GM18867 (cell line): ENCODE results near the gene CDH26.

Experiments
- ATAC-seq: cut with Tn5 transposase; IDR thresholded peaks from one replicate; pipeline ENCODE4 v1.9.1; 2021; ENCODE audit warnings: mild to moderate bottlenecking, moderate library complexity; ENCODE audit not compliant: unreplicated experiment

CDH26 gene

DNA sequence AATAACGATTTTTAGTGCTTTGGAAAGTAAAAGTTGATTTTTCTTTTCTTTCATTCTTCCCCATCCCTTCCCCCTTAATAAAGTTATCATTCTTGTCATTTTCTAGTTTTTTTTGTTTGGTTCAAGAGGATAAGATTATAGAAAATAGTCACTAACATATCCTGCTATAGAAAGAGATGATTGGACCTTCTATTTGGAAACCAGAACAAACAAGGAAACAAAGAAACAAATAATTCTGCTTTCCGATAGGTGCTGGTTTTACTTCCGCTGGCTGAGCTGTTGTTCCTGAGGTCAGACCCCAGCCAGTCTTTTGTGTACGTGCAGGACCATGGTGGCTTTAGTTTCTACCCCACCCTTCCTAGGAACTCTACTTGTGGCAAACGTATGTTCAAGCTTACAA, at the start of gene CDH26:
Gene CDH26 (plus strand): TSS at position 301 of the 400 bp plus-strand sequence. CDS start 304 bp downstream, outside the sequence.
- no peak for ATAC-seq

DNA sequence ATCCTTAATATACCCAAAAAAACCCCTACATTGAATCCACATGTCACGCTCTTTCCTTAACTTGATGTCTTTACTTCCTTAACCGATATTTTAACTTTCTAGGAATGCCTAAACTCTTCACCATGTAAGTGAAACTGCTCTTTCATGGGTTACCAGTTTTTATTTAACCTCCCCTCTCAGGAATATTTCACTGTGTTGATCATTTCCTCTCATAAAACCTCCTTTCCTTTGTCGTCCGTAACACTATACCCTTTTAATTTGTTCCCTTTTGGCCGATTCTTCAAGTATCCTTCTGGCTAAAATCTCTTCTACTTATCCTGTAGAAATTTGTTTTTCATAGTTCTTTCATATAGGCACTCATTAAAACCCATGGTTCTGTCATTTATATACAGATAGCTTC, 49.4 kb upstream of the CDH26 start:
- no peak for ATAC-seq

DNA sequence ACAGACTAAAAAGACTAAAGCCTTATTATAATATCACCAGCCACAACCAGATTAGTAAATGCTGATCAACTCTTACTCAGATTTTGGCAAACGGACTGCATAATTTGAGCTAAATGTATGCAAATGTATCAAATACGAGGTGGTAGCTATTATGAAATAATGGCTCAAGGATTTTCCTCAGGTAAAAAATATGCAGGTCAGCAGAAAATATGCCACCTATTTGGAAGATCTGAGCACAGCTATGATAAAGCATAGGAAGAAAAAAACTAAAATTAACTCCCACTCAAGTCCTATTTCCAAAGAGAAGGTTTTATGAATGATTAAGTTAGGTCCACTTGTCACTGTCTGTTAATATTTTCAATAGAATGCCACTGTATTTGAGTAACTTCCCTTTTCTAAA, 47.2 kb upstream of the CDH26 start:
- no peak for ATAC-seq

DNA sequence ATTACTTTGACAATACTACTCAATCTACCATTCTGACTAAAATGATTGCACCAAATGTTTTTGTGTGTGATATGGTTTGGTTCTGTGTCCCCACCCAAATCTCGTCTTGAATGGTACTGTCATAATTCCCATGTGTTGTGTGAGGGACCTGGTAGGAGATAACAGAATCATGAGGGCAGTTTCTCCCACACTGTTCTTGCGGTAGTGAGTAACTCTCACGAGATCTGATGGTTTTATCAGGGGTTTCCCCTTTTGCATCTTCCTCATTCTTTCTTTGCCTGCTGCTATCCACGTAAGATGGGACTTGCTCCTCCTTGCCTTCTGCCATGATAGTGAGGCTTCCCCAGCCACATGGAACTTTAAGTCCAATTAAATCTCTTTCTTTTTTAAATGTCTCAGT, 45.6 kb upstream of the CDH26 start:
- ATAC-seq, result no peak

DNA sequence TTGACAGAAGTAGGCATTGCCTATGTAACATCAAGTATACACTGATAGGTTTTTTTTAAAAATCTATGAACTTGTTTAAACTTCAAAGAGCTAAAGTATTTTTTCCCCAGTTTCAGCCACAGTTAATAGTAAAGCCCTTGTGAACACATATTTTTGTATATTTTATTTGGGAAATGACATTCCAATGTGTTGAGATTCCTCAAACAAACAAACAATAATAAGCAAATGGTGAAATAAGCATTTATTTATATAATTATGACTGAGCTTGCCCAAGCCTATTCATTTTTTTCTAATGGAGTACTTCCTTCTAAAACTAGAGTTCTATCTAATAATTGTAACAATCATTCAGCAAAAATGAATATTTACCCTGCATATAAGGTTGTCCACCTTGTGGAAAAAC, 37.3 kb upstream of the CDH26 start:
- ATAC-seq, result no peak

DNA sequence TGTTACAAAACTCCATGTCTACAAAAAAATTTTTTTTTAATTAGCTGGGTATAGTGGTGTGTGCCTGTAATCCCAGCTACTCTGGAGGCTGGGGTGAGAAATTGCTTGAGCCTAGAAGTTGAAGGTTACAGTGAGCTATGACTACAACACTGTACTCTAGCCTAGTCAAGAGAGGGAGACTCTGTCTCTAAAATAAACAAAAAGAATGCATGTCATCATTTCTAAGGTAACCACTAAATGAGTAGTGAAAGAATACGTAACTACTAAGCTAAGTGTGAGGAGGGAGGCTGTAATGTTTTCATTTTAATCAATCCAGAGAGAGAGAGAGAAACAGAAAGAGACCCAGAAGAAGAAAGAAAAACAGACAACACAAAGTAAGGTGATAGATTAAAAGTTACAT, 34.7 kb upstream of the CDH26 start:
- ATAC-seq, result no peak

DNA sequence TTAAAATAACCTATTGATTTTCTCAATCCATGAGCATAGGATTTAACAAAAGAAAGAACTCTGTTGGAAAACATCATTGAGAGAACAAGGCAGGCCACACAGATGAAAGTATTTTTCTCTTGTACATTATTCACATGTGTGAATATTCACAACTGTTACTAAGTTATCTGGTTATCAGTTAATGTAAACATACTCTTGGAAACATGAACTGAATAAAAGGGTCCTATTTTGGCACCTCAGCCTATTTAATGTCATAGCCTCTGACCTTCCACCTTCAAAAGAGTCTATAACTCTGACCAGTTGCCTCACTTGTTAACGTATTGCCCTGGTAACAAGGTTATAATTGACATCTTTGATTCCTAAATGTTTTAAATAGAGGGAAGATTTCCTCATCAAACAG, 32.9 kb upstream of the CDH26 start:
- no peak for ATAC-seq

DNA sequence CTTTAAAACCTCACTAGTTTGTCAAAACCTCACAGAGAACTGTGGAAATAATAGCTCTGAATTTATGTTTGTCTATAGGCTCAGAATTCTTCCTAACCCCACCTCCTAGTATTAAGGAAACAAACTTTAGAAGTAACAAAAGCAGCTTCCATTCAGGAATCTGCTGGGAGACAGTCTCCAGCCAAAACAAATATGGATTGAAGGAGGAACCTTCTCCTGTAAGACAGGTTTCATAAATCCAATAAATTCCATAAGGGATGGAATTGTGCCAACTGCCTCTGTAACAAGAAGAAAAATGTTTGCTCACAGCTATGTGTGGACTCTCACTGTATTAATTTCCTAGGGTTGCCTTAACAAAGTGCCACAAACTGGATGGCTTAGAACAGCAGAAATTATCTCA, 32.3 kb upstream of the CDH26 start:
- no peak for ATAC-seq

DNA sequence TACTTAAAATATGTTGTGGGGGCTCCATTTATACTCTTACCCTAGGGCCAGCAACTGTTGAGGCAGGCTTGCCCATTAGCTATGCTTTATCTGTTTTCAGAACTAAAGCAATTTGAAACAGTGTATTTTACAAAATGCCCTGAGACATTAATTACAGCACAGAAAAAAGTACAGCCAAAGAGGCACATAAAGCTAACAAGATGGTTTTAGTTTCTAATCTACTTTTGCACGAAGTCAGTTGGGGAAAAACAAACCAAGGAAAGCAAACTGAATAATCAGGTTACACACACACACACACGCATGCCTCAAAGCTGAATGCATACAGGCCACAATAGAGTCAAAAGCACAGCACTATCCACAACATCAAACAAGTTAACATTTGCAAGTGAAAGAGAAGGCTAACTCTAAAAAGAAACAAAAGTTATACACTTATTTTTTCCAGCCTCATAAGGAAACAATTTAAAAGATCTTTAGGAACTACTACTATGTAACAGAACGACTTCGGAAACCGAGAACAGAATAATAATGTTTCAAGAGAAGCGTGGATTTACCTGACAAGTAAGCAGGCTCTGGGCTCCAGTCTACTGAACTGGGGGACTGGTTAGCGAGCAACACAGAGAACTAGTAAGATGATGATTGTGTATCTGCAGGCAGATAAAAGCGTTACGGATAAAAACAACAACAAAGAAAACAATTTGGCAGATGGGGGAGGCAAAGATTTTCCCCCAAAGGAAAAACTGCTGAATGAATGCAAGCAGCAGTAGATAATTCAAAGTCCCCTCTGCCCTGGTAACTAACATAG, 26.5 kb upstream of the CDH26 start:
- no peak for ATAC-seq

DNA sequence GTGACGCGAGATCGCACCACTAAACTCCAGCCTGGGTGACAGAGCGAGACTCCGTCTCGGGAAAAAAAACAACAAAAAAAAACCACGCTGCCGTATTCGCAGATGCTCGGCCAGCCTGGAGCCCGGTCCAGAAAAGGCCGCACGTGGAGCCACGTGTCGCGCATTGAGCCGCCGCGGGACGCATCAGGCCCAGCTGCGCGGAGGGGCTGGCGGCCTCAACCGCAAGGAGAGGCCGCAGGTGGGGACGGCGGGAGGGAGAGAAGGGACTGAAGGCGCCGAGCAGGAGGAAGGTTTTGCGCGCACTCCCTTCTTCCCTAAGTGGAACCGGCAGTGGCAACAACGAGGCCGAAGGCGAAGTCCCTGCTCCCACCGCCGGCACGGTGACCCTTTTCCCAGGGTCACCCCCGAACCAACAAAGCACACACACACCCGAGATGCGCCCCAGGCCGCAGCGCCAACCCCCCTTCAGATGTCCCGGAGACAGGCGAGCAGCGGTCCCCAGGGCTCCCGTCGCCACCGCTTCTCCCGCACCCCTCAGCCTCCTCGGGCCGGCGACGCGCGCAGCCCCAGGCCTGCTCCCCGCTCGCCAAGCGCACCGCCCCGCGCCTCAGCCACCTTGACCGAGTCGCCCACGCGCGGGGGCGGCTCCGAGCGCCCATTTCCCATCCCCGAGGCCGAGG, 25.5 kb upstream of the CDH26 start:
- ATAC-seq, result no peak

DNA sequence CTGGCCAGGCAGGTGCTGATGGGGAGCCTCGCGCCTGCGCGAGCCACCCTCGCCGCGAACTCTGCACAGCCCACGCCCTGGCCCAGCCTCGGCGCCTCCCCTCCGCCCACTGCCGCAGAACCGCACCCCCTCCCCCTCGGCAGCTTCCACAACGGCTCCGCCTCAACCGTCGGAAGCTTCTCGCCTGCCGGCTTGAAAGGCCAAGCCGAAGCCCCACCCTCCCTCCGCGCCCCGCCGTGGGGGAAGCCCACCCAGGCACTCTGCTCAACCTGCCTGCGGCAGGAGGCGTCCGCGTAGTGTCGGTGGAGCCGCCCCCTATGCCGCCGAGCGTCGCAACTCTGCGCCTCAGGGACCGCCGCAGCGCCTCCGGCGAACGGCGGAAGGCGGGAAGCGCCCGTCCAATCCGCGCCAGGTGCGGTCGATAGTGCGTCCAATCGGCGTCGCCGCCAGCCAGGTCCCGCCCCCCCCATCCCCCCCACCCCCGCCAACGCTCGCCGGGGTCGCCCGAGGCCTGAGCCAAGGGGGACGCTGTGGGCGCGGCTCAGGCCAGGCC, 24.9 kb upstream of the CDH26 start, which contains the start of gene SYCP2:
Gene SYCP2 (minus strand): TSS at position 342 of the 553 bp plus-strand sequence. CDS start 11,224 bp downstream, outside the sequence.
- no peak for ATAC-seq

DNA sequence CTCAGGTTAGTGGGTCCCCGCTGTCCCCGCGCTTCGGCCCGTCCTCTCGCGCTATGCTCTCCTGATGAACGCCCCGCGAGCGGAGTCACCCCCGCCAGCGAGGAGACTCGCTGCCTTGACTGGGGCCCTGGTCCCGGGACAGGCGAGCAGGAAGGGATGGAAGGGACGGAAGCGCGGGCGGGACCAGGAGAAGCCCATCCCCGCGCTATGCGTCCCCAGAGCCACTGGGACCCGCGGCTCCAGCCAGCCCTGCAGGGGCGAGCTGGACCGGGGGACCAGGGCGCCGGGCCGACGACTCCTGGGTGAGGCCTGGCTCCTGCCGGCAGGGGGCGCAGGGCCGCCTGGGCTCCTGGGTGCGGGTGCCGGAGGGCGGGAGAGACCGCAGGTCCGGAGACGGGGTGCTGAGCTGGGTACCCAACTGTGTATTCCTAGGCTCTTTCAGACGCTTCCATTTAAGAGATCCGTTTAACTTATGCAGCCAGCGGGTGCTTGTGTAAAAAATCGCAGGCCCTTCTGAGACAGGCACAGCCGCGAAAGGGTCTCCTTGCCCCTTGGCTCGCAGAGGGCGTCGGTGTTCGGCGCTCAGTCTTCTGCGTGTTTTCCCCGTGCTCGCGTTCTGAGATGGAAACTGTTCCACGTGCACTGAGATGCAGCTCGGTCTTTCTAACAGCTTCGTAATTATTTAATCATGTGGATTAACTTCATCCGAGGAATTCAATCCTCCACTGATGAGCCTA, 24.2 kb upstream of the CDH26 start:
- ATAC-seq, result no peak

DNA sequence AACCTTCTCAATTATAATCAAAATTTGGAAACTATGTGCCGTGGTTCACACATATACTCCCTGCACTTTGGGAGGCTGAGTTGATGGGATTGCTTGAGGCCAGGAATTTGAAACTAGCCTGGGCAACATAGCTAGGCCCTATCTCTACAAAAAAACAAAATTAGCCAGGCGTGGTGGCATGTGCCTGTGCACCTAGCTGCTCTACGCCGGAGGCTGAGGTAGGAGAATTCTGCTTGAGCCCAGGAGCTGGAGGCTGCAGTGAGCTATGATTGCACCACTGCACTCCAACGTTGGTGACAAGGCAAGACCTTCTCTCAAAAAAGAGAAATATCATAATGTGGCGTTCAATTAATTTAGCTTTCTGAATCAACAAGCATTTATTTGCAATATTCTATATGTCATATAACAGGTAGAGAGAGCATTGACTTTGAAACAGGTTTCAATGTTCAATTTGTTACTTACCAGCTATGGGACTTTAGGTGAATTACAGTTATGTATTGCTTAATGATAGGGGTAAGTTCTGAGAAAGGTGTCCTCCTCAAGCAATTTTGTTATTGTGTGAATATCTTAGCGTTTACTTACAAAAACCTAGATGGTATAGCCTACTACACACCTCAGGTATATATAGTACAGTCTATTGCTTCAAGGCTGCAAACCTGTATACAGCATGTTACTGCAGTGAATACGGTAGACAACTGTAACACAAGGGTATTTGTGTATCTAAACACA, 22.6 kb upstream of the CDH26 start:
- ATAC-seq, result no peak

DNA sequence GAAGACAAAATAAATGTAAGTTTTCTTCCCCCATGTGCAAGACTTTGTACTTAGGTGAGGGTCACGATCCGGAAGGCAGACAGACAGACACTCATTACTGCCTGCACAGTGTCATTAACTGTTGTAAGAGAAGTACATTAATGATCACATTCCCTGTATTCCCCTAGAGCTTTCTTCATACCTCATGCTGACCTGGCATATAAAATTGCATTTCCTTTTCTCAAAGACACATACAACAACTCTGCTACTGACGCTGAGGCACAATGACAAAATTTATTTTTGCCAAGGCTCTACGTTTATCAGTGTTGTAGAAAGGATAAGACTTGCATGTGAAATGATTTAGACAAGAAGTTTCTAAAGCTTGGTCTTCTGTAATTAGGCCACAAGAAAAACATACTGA, 21.8 kb upstream of the CDH26 start:
- ATAC-seq, result no peak

DNA sequence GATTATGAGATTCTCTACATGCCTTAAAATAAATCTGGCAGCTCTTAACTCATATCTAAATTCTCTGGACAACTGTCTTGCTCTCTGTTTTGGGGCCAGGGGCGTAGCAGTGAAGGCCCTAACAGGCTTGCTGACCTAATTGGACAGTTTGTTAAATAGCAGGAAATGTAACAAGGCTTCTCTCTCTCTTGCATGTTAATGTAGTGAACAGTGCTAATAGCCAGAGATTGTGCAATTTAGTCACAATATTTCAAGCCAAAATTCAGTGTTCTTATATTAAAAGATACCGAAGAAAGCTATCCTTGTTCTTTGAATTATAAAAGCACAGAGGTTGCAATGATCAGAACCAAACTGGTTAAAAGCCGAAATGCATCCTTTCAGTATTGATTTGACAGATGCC, 21.1 kb upstream of the CDH26 start:
- ATAC-seq, result no peak

DNA sequence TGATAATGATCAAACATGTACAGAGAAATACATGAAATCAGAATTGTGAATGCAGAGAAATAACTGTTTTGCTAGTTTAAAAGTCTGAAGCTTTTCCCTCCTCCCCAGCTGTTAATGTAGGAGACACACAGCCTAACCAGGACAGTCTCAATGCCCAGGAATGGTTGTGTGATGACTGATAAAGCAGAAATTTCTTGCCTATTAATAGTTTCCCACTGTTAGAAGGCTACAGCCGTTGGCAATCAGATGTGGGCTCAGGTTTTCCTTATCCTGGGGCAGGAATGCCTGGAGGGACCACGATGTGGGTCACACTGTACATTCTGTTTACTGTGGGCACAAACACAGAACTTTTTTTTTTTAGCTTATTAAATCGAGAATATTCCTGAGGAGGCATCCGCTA, 20.0 kb upstream of the CDH26 start:
- ATAC-seq, result no peak

DNA sequence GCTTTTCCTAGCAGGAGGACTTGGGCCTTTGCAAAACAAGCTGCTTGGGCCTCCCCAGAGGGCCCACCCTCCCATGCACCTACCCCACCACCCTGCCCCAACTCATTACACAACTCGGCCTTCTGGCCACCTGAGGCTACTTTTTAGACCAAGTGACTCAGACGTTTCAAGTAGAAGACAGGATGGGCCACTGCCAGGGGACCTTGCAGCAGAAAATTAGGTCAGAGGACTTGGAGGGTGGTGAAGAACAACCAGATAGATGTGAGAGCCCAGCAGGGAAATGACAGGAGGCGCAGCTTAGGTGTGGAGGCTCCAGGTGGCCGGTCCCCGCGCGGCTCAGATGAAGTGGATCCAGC, 19.5 kb upstream of the CDH26 start:
- ATAC-seq, result no peak

DNA sequence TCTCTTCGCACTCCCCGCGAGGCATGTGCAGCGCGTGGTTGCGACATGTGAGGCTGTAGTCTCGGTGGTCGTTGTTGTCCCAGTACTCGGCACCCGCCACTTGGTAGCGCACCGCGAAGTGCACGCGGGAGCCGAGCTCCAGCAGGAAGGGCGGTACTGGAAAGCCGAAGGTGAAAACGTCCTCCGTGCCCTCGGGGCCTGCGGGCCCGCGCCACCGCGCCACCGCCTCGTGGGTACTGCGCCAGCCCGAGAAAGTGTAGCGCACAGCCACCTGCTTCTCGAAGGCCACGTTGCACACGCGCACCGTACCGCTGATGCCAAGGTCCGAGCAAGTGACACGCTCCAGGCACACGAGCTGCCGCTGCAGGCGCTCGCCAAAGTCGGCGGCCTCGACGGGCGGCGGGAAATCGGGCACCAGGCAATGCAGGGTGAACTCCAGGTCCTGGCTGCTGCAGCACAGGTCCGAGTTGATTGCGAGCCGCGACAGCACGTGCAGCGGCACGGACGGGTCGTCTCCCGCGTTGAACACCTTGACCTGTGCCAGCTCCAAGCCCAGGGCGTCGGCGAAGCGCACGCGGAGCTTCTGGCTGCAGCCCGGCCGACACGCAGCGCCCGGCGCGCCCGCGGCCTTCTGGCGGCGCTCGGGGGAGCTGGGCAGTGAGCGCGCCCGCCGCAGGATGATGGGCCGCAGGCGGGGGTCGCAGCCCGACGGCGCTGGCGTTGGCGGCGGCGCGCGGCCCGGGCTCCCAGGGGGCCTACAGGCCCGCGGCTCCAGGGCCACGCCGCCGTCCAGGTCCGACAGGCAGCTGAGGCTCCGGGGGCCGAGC, 19.0 kb upstream of the CDH26 start:
- no peak for ATAC-seq

DNA sequence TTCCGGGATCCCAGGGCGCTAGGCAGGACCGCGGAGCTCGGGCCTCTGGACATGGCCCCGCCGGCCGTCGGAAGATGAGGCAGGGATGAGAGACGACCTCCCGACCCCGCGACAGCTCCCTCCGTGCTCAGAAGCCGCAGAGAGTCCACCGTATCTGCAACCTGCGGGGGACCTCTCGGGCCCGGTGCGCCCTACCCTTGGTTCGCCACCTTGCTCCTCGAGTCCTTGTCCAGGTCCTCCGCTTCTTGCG, 18.4 kb upstream of the CDH26 start:
- peak; percentile 31 for ATAC-seq
